ENCODE data around the gene LRRC27.

GRCh38 chr10:132416566-132417256 lies 84.7 kb downstream of the LRRC27 start:
- TF ChIP-seq, protein P1, sequence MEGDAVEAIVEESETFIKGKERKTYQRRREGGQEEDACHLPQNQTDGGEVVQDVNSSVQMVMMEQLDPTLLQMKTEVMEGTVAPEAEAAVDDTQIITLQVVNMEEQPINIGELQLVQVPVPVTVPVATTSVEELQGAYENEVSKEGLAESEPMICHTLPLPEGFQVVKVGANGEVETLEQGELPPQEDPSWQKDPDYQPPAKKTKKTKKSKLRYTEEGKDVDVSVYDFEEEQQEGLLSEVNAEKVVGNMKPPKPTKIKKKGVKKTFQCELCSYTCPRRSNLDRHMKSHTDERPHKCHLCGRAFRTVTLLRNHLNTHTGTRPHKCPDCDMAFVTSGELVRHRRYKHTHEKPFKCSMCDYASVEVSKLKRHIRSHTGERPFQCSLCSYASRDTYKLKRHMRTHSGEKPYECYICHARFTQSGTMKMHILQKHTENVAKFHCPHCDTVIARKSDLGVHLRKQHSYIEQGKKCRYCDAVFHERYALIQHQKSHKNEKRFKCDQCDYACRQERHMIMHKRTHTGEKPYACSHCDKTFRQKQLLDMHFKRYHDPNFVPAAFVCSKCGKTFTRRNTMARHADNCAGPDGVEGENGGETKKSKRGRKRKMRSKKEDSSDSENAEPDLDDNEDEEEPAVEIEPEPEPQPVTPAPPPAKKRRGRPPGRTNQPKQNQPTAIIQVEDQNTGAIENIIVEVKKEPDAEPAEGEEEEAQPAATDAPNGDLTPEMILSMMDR (IDR thresholded peaks at IDR 0.05) = no peak
- TF ChIP-seq POLR2AphosphoS5 (IDR thresholded peaks at IDR 0.05) (no peak), POLR2A (IDR thresholded peaks at IDR 0.05) (no peak)

All from prostate gland (tissue), 2 donors.